Measurements from ENCODE around the gene MOCS1. TPM values are rescaled to one million over a fixed set of nuclear protein-coding genes. Genes with fewer than 3 reads are reported as not detected.

The MOCS1 gene
- total RNA-seq, 1 donor from 2014 or later, result 15.9 TPM

- peaks cover 4% of the 10 kb centered on the region for H3K4me1 Mint-ChIP-seq (ENCODE audit: low read depth)
- peaks cover 3% of the 10 kb centered on the region for H3K27me3 Mint-ChIP-seq
- no peaks in the 10 kb centered on the region for H3K36me3 Mint-ChIP-seq (ENCODE audit: insufficient read depth)
- DNase-seq (ENCODE audit: low spot score, unreplicated experiment), result no peak
- no peaks in the 10 kb centered on the region for H3K9me3 Mint-ChIP-seq (ENCODE audit: low read depth)
- TF ChIP-seq, protein P1, sequence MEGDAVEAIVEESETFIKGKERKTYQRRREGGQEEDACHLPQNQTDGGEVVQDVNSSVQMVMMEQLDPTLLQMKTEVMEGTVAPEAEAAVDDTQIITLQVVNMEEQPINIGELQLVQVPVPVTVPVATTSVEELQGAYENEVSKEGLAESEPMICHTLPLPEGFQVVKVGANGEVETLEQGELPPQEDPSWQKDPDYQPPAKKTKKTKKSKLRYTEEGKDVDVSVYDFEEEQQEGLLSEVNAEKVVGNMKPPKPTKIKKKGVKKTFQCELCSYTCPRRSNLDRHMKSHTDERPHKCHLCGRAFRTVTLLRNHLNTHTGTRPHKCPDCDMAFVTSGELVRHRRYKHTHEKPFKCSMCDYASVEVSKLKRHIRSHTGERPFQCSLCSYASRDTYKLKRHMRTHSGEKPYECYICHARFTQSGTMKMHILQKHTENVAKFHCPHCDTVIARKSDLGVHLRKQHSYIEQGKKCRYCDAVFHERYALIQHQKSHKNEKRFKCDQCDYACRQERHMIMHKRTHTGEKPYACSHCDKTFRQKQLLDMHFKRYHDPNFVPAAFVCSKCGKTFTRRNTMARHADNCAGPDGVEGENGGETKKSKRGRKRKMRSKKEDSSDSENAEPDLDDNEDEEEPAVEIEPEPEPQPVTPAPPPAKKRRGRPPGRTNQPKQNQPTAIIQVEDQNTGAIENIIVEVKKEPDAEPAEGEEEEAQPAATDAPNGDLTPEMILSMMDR (IDR thresholded peaks at IDR 0.05; ENCODE audit: unreplicated experiment), result no peak
- H3K4me3 Mint-ChIP-seq (ENCODE audit: low read depth), result no peak overlapping the region
- no peak overlapping the region for H3K27ac Mint-ChIP-seq
Measured at GRCh38 chr6:39882531-39882899, 51.7 kb downstream of the MOCS1 start.

DNA sequence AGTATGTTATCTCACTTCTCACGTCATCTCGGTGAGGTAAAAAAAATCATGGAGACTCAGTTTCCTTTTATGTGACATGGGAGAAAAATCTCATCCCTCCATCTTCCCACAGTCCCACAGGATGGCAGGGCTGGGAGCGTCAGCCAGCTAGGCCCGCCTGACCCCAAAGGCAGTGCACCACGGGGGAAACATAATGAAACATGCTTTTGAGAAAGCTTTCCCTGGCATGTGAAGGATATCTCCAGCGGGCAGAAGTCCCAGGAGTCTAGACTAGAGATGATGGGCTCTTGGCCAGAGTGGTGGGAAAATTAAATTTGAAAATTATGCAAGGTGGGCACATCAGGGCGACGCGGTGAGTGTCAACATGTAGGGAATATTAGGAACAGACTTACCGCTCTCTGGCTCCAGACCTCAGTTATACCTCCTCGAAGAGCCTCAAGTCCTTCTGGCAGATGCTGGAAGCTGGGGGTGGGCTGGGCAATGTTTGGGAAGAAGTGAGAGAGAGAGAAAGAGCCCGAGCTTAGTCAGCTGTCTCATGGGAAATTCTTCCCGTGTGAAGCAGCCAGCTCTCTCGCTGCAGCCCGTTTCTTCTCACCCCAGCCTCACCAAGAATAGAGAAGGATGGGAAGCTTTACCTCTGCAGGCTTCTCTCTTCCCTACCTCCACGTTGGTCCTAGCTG is 52.3 kb downstream of the MOCS1 start:
- no peaks in the 10 kb centered on the region for H3K9me3 Mint-ChIP-seq (ENCODE audit: low read depth)
- H3K27ac Mint-ChIP-seq, result no peak overlapping the region
- peaks cover 3% of the 10 kb centered on the region for H3K4me1 Mint-ChIP-seq (ENCODE audit: low read depth)
- H3K36me3 Mint-ChIP-seq (ENCODE audit: insufficient read depth), result no peaks in the 10 kb centered on the region
- no peak for DNase-seq (ENCODE audit: low spot score, unreplicated experiment)
- H3K27me3 Mint-ChIP-seq, result peaks cover 3% of the 10 kb centered on the region
- no peak overlapping the region for H3K4me3 Mint-ChIP-seq (ENCODE audit: low read depth)
- TF ChIP-seq, protein P1 (IDR thresholded peaks at IDR 0.05; ENCODE audit: unreplicated experiment), result no peak

- H3K27ac Mint-ChIP-seq, result peak overlapping the region; percentile 38
- no peaks in the 10 kb centered on the region for H3K36me3 Mint-ChIP-seq (ENCODE audit: insufficient read depth)
- DNase-seq (ENCODE audit: low spot score, unreplicated experiment), result no peak
- H3K9me3 Mint-ChIP-seq (ENCODE audit: low read depth), result no peaks in the 10 kb centered on the region
- TF ChIP-seq, protein P1 (IDR thresholded peaks at IDR 0.05; ENCODE audit: unreplicated experiment), result no peak
- H3K27me3 Mint-ChIP-seq, result peaks cover under 1% of the 10 kb centered on the region
- peaks cover 6% of the 10 kb centered on the region for H3K4me1 Mint-ChIP-seq (ENCODE audit: low read depth)
- H3K4me3 Mint-ChIP-seq (ENCODE audit: low read depth), result no peak overlapping the region
Measured at GRCh38 chr6:39880594-39880993, 53.7 kb downstream of the MOCS1 start.

DNA sequence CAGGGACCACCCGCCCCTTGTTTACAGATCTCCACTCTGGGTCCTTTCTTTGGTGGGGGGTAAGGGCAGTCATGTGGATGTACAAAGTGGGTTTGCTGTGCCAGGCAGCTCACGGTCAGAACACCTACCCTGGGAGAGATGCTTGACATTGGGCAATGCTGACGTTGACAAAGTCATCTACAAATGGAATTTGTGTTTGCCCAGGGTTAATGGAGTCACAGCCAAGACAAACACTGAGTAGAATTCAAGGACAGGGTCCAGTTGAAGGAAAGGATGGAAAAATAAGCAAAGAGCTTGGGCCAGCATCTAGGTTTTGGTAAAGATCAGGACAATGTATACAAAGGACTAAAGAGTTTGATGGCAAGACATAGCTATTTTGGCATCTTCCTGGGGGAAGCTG is 54.7 kb downstream of the MOCS1 start:
- H3K27me3 Mint-ChIP-seq, result no peaks in the 10 kb centered on the region
- TF ChIP-seq, protein P1 (IDR thresholded peaks at IDR 0.05; ENCODE audit: unreplicated experiment), result no peak
- no peak overlapping the region for H3K4me3 Mint-ChIP-seq (ENCODE audit: low read depth)
- no peak overlapping the region for H3K27ac Mint-ChIP-seq
- H3K36me3 Mint-ChIP-seq (ENCODE audit: insufficient read depth), result peaks cover 2% of the 10 kb centered on the region
- DNase-seq (ENCODE audit: low spot score, unreplicated experiment), result no peak
- H3K9me3 Mint-ChIP-seq (ENCODE audit: low read depth), result no peaks in the 10 kb centered on the region
- peaks cover 6% of the 10 kb centered on the region for H3K4me1 Mint-ChIP-seq (ENCODE audit: low read depth)

DNA sequence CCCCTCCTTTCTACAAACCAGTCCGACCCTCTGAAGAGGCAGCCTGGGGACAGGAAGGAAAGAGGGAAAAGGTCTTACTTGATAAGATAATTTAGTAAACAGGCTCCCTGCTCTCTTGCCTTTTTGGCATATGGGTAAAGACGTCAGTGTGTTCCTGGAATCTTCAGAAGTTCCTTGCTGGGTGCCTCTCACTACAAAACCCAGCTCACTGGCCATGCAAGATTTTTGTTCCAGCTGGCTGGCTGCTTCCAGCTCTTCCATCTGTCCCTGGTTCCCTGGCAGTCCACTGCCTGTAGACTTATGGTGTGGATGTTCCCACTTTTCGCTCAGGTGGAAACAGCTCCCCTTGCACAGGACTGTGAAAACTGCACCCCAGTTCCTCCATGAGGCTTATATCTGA is 57.4 kb downstream of the MOCS1 start:
- Mint-ChIP-seq H3K36me3 (ENCODE audit: insufficient read depth) (peaks cover 5% of the 10 kb centered on the region), H3K4me1 (ENCODE audit: low read depth) (peaks cover 3% of the 10 kb centered on the region), H3K27ac (no peak overlapping the region), H3K27me3 (no peaks in the 10 kb centered on the region), H3K4me3 (ENCODE audit: low read depth) (no peak overlapping the region), H3K9me3 (ENCODE audit: low read depth) (no peaks in the 10 kb centered on the region)
- DNase-seq (ENCODE audit: low spot score, unreplicated experiment), result no peak
- TF ChIP-seq, protein P1 (IDR thresholded peaks at IDR 0.05; ENCODE audit: unreplicated experiment), result no peak
